Kidney (tissue), 14 donors: ENCODE data around the gene MED9. TPM values are rescaled to one million over a fixed set of nuclear protein-coding genes. Genes with fewer than 3 reads are reported as not detected.
A peak's percentile ranks its signal among the peaks of the same experiment; 100 is the strongest.

Experiments used
- DNase-seq, 5 donors: peaks; one replicate each; pipeline ENCODE4 v3.0.0-alpha.2; 2013 to 2020
- FAIRE-seq: peaks from 2 replicates; lab custom pipeline; 2012; peaks lifted over from hg19 to GRCh38; lab: Jason Lieb, UNC
- H3K27ac ChIP-seq, 2 donors: one replicate each; pipeline ENCODE4 v1.7.0; 2013; ENCODE audit warnings: low read depth in 2 of 2, low read length in 2 of 2, inconsistent platforms in 1 of 2
- H3K27me3 ChIP-seq: one replicate; pipeline ENCODE4 v1.7.1; 2013; ENCODE audit warnings: low read length, inconsistent platforms; ENCODE audit not compliant: control insufficient read depth, insufficient read depth
- H3K36me3 ChIP-seq, 3 donors: one replicate each; pipeline versions ENCODE4 v1.7.0 to v1.7.1; 2013; ENCODE audit warnings: low read length in 3 of 3, control low read depth in 1 of 3, inconsistent platforms in 1 of 3; ENCODE audit not compliant: insufficient read depth in 3 of 3, control insufficient read depth in 2 of 3
- H3K4me1 ChIP-seq, 3 donors: one replicate each; pipeline versions ENCODE4 v1.7.0 to v1.7.1; 2013; ENCODE audit warnings: low read length in 3 of 3, inconsistent platforms in 1 of 3, low read depth in 1 of 3; ENCODE audit not compliant: control insufficient read depth in 2 of 3, insufficient read depth in 2 of 3
- H3K4me3 ChIP-seq, 3 donors: one replicate each; pipeline versions ENCODE4 v1.7.0 to v1.8.1; 2013; ENCODE audit warnings: low read length in 3 of 3, control low read depth in 1 of 3, inconsistent platforms in 1 of 3
- H3K9ac ChIP-seq, 3 donors: one replicate each; pipeline versions ENCODE4 v1.7.0 to v1.7.1; 2013; ENCODE audit warnings: low read length in 3 of 3, control low read depth in 1 of 3, inconsistent platforms in 1 of 3
- H3K9me3 ChIP-seq, 3 donors: one replicate each; pipeline versions ENCODE4 v1.7.0 to v1.7.1; 2013; ENCODE audit warnings: low read length in 3 of 3, control low read depth in 1 of 3, inconsistent platforms in 1 of 3; ENCODE audit not compliant: control insufficient read depth in 2 of 3, insufficient read depth in 1 of 3
- CTCF ChIP-seq: IDR thresholded peaks from 3 replicates; pipeline ENCODE4 v1.5.1; 2012; ENCODE audit warnings: mild to moderate bottlenecking, moderate library complexity, borderline replicate concordance; ENCODE audit not compliant: insufficient read depth; ENCODE audit errors: extremely low read depth
- intact Hi-C: fragments of 100-400 bp; cut with DNase I; formaldehyde crosslinking; loops from one replicate; pipeline ENCODE4 v1.11.1; 2022
- polyA plus RNA-seq: library from polyadenylated mRNA; stranded (reverse); fragments of 350-450 nt; fragmentation: Illumina TruSeq; extraction: RNeasy Lipid Tissue Mini Kit (QIAGEN cat#74804); gene quantifications from one replicate; pipeline ENCODE4 v1.2.3, GENCODE V29; 2014; ENCODE audit warnings: low read depth, low replicate concordance; ENCODE audit not compliant: insufficient read depth
- total RNA-seq: library from RNA; stranded (reverse); fragmentation: NEBNext Ultra II Directional; extraction: Animal tissue kit (Norgen Biotek cat#: 25700); gene quantifications from one replicate; pipeline ENCODE4 v1.2.1, GENCODE V29; 2021
- donor health status: control.
- donor health status: control.
- donor health status: control.
- donor health status: control.
- donor health status: control.
- donor health status: DM: yes; HTN: yes; CAD: no.
- donor health status: Normal renal cell carcinoma (clear cell type).

Gene MED9
- total and polyA plus RNA-seq, 2 donors from 2014 or later = 20.8 to 24.5 TPM

- DNase-seq (peak in 2 of 5 donors; percentile 44 to 82), FAIRE-seq (no peak)
- intact Hi-C loops = no loop called here
Observed at GRCh38 chr17:17493249-17493985, 16.6 kb downstream of the MED9 start.

GRCh38 chr17:17493986-17494466 lies 17.2 kb downstream of the MED9 start:
- H3K9me3 ChIP-seq = no peaks in the 10 kb centered on the region
- DNase-seq = no peak
- intact Hi-C loops = no loop called here
- TF ChIP-seq CTCF = no peak
- H3K27me3 ChIP-seq = no peaks in the 10 kb centered on the region
- peak overlapping the region in 2 of 3 donors; percentile 33 to 77 for H3K4me3 ChIP-seq
- peaks cover 0 to 6% (median 0%) of the 10 kb centered on the region in 3 donors for H3K4me1 ChIP-seq
- H3K9ac ChIP-seq = peak overlapping the region in 1 of 3 donors; percentile 51
- peaks cover 0 to 8% (median 6%) of the 10 kb centered on the region in 3 donors for H3K36me3 ChIP-seq
- peak overlapping the region; percentile 51 to 71 for H3K27ac ChIP-seq
- FAIRE-seq = no peak

More at GRCh38 chr17:17493249-17493985, 16.6 kb downstream of the MED9 start:
- Histone ChIP-seq H3K4me3 (peak overlapping the region in 2 of 3 donors; percentile 33 to 45), H3K4me1 (peaks cover 0 to 6% (median 0%) of the 10 kb centered on the region in 3 donors), H3K9ac (peak overlapping the region in 1 of 3 donors; percentile 51), H3K36me3 (peaks cover 0 to 9% (median 8%) of the 10 kb centered on the region in 3 donors), H3K27ac (peak overlapping the region; percentile 51 to 71), H3K27me3 (no peaks in the 10 kb centered on the region), H3K9me3 (no peaks in the 10 kb centered on the region)
- TF ChIP-seq CTCF = no peak

GRCh38 chr17:17494499-17494869 lies 17.7 kb downstream of the MED9 start:
- no peak for FAIRE-seq
- H3K4me1 ChIP-seq = peaks cover 0 to 6% (median 0%) of the 10 kb centered on the region in 3 donors
- intact Hi-C loops = no loop called here
- no peaks in the 10 kb centered on the region for H3K9me3 ChIP-seq
- H3K27me3 ChIP-seq = no peaks in the 10 kb centered on the region
- TF ChIP-seq CTCF = no peak
- peak in 1 of 5 donors; percentile 43 for DNase-seq
- H3K36me3 ChIP-seq = peaks cover 0 to 8% (median 5%) of the 10 kb centered on the region in 3 donors
- H3K4me3 ChIP-seq = peak overlapping the region in 2 of 3 donors; percentile 64 to 77
- H3K27ac ChIP-seq = peak overlapping the region; percentile 90 to 94
- H3K9ac ChIP-seq = peak overlapping the region in 2 of 3 donors; percentile 76 to 96
